Esophagus squamous epithelium (tissue), 4 donors: ENCODE results near the gene ATP5F1D.

Experiments used
- POLR2A ChIP-seq, 4 donors: fragments of 450-650 bp; IDR thresholded peaks; one replicate each; pipeline ENCODE4 v1.6.1; 2017; ENCODE audit warnings: antibody characterized with exemption in 4 of 4, mild to moderate bottlenecking in 4 of 4, moderate library complexity in 3 of 4
- TF ChIP-seq, protein P1 (sequence below), 6 experiments: fragments of 450-650 bp in 4 of 6; fragments of 200-600 bp in 2 of 6; sonication (generic) in 2 of 6; IDR thresholded peaks; one replicate each; pipeline ENCODE4 v1.5.1; 2016 to 2019; ENCODE audit warnings: antibody characterized with exemption in 6 of 6, mild to moderate bottlenecking in 4 of 6, moderate library complexity in 4 of 6

DNA sequence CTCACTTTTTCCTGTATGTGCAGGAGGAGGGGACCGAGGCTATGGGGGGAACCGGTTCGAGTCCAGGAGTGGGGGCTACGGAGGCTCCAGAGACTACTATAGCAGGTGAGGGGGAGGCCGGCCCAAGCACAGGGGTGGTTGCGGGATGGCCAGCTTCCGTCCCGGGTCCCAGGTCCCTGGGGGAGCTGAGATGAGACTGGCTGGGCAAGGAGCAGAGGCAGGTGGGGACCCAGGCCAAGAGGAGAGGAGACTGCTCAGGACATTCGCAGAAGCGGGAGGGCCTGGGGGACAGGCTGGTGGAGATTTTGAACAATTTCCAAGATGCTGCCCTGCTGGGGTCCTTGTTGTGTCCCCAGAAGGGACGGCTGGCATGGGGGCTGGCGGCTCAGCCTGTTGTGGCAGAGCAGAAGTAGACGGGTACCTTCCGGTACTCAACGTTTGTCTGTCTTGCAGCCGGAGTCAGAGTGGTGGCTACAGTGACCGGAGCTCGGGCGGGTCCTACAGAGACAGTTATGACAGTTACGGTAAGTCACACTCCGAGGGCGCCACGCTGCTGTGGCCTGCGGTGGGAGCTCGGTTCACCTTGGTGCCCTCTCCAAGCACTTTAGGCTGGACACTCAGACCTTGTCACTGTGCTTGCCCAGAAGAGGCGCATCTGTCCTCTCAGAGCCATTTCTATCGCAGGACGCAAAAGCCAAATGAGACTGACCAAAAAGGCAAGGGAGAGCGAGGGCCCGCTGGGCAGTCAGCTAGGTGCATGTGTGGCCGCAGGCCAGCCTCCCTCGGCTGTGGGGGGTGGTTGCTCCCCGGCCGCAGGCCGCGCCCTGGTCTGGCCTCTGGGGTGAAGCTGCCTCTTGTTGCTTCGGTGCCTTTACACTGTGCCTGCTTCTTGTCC is 30.2 kb downstream of the ATP5F1D start:
- no peak for TF ChIP-seq POLR2A (IDR thresholded peaks at IDR 0.05)
- TF ChIP-seq, protein P1, sequence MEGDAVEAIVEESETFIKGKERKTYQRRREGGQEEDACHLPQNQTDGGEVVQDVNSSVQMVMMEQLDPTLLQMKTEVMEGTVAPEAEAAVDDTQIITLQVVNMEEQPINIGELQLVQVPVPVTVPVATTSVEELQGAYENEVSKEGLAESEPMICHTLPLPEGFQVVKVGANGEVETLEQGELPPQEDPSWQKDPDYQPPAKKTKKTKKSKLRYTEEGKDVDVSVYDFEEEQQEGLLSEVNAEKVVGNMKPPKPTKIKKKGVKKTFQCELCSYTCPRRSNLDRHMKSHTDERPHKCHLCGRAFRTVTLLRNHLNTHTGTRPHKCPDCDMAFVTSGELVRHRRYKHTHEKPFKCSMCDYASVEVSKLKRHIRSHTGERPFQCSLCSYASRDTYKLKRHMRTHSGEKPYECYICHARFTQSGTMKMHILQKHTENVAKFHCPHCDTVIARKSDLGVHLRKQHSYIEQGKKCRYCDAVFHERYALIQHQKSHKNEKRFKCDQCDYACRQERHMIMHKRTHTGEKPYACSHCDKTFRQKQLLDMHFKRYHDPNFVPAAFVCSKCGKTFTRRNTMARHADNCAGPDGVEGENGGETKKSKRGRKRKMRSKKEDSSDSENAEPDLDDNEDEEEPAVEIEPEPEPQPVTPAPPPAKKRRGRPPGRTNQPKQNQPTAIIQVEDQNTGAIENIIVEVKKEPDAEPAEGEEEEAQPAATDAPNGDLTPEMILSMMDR (IDR thresholded peaks at IDR 0.05) = no peak
